ENCODE data around the gene ATG7. TPM values are rescaled to one million over a fixed set of nuclear protein-coding genes. Genes with fewer than 3 reads are reported as not detected.
"Not testable (repeated sequence)": the region's sequence is repeated elsewhere in the genome, so short reads cannot be mapped to it uniquely, and the experiment has no call there.

ATG7 gene
- total RNA-seq, 1 donor from 2014 or later, result 51.7 TPM

GRCh38 chr3:11509173-11510000 is 237.2 kb downstream of the ATG7 start:
- Mint-ChIP-seq H3K27ac (no peak overlapping the region), H3K9me3 (no peaks in the 10 kb centered on the region), H3K36me3 (ENCODE audit: low read depth) (peaks cover 18% of the 10 kb centered on the region), H3K27me3 (no peaks in the 10 kb centered on the region), H3K4me1 (no peaks in the 10 kb centered on the region), H3K4me3 (no peak overlapping the region)
- ATAC-seq (ENCODE audit: low read depth) (no peak), DNase-seq (no peak)
- TF ChIP-seq CTCF (IDR thresholded peaks at IDR 0.05), result no peak
- intact Hi-C loops (cut with micrococcal nuclease), result no loop called here
- ChIA-PET POLR2A (no interaction called here), CTCF (no interaction called here)

GRCh38 chr3:11510001-11510340 is 237.8 kb downstream of the ATG7 start:
- CTCF ChIA-PET, result no interaction called here
- intact Hi-C loops (cut with micrococcal nuclease), result no loop called here
- ATAC-seq (ENCODE audit: low read depth) (no peak), DNase-seq (no peak)
- no peak for TF ChIP-seq CTCF (IDR thresholded peaks at IDR 0.05)
- no peaks in the 10 kb centered on the region for H3K4me1 Mint-ChIP-seq
- no peak overlapping the region for H3K27ac Mint-ChIP-seq
- no peaks in the 10 kb centered on the region for H3K27me3 Mint-ChIP-seq
- POLR2A ChIA-PET, result no interaction called here
- no peak overlapping the region for H3K4me3 Mint-ChIP-seq
- peaks cover 18% of the 10 kb centered on the region for H3K36me3 Mint-ChIP-seq (ENCODE audit: low read depth)
- H3K9me3 Mint-ChIP-seq, result no peaks in the 10 kb centered on the region

GRCh38 chr3:11510356-11510755 is 238.2 kb downstream of the ATG7 start:
- DNase-seq, result no peak
- no peak for ATAC-seq (ENCODE audit: low read depth)
- no peak overlapping the region for H3K27ac Mint-ChIP-seq
- H3K4me3 Mint-ChIP-seq, result no peak overlapping the region
- no peaks in the 10 kb centered on the region for H3K4me1 Mint-ChIP-seq
- TF ChIP-seq CTCF (IDR thresholded peaks at IDR 0.05), result no peak
- no peaks in the 10 kb centered on the region for H3K27me3 Mint-ChIP-seq
- peaks cover 18% of the 10 kb centered on the region for H3K36me3 Mint-ChIP-seq (ENCODE audit: low read depth)
- POLR2A ChIA-PET, result no interaction called here
- CTCF ChIA-PET, result no interaction called here
- H3K9me3 Mint-ChIP-seq, result no peaks in the 10 kb centered on the region
- intact Hi-C loops (cut with micrococcal nuclease), result no loop called here

- H3K27ac Mint-ChIP-seq; CTCF ChIA-PET; H3K27me3 Mint-ChIP-seq; ATAC-seq (ENCODE audit: low read depth); H3K4me1 Mint-ChIP-seq; POLR2A ChIA-PET; H3K9me3 Mint-ChIP-seq; DNase-seq; intact Hi-C loops (cut with micrococcal nuclease); H3K4me3 Mint-ChIP-seq: not testable (repeated sequence)
- peaks cover 18% of the 10 kb centered on the region for H3K36me3 Mint-ChIP-seq (ENCODE audit: low read depth)
Measured at GRCh38 chr3:11511606-11512005, 239.4 kb downstream of the ATG7 start.

- H3K4me3 Mint-ChIP-seq; DNase-seq; H3K27ac Mint-ChIP-seq; H3K9me3 Mint-ChIP-seq; CTCF ChIA-PET; H3K4me1 Mint-ChIP-seq; H3K27me3 Mint-ChIP-seq; POLR2A ChIA-PET; ATAC-seq (ENCODE audit: low read depth); intact Hi-C loops (cut with micrococcal nuclease): not testable (repeated sequence)
- H3K36me3 Mint-ChIP-seq (ENCODE audit: low read depth), result peaks cover 18% of the 10 kb centered on the region
Measured at GRCh38 chr3:11513125-11513816, 241.1 kb downstream of the ATG7 start.

GRCh38 chr3:11513817-11514135 is 241.6 kb downstream of the ATG7 start:
- Mint-ChIP-seq H3K4me3 (no peak overlapping the region), H3K27me3 (no peaks in the 10 kb centered on the region), H3K36me3 (ENCODE audit: low read depth) (peaks cover 18% of the 10 kb centered on the region), H3K4me1 (no peaks in the 10 kb centered on the region), H3K9me3 (no peaks in the 10 kb centered on the region), H3K27ac (no peak overlapping the region)
- POLR2A ChIA-PET, result no interaction called here
- intact Hi-C loops (cut with micrococcal nuclease), result no loop called here
- no peak for DNase-seq
- CTCF ChIA-PET, result no interaction called here
- no peak for ATAC-seq (ENCODE audit: low read depth)
- no peak for TF ChIP-seq CTCF (IDR thresholded peaks at IDR 0.05)

Data from activated B cell treated with CpG ODN at 0.5 μM for 24 hours (primary cell).